HG03108 (cell line): ENCODE data around the gene KLHL29.

Experiments used
- ATAC-seq: cut with Tn5 transposase; IDR thresholded peaks from one replicate; pipeline ENCODE4 v1.9.1; 2021; ENCODE audit warnings: moderate library complexity; ENCODE audit not compliant: unreplicated experiment

Gene KLHL29

GRCh38 chr2:23420091-23420839 lies 35.3 kb downstream of the KLHL29 start:
- ATAC-seq: no peak

DNA sequence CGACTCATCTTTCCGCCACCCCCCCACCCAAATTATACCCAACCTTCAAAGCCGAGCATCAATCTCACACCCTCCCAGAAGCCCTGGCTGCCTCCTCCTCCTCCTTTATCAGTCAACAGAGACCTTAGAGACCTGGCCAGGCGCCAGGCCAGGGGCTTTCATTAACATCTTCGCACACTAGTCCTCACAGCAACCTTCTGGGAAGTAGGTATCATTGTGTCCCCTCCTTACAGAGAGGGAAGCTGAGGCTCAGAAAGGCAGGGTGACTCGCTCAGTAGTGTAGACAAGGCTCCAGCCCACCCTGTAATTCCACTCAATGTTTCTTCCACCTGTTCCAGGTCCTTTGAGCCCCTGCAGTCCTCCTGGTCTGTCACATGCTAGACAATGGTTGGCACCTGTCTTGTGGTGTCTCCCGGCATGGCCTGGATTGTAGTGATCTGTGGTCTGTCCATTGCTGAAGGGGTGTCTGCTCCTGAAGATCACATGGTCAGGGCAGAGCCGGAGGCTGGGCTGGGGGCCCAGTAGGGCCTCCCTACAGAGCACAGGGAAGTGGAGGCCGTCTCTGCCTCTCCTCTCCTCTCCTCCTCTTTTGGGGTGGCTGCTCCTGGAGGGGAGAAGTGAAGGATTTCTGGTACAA lies 36.0 kb downstream of the KLHL29 start:
- no peak for ATAC-seq

DNA sequence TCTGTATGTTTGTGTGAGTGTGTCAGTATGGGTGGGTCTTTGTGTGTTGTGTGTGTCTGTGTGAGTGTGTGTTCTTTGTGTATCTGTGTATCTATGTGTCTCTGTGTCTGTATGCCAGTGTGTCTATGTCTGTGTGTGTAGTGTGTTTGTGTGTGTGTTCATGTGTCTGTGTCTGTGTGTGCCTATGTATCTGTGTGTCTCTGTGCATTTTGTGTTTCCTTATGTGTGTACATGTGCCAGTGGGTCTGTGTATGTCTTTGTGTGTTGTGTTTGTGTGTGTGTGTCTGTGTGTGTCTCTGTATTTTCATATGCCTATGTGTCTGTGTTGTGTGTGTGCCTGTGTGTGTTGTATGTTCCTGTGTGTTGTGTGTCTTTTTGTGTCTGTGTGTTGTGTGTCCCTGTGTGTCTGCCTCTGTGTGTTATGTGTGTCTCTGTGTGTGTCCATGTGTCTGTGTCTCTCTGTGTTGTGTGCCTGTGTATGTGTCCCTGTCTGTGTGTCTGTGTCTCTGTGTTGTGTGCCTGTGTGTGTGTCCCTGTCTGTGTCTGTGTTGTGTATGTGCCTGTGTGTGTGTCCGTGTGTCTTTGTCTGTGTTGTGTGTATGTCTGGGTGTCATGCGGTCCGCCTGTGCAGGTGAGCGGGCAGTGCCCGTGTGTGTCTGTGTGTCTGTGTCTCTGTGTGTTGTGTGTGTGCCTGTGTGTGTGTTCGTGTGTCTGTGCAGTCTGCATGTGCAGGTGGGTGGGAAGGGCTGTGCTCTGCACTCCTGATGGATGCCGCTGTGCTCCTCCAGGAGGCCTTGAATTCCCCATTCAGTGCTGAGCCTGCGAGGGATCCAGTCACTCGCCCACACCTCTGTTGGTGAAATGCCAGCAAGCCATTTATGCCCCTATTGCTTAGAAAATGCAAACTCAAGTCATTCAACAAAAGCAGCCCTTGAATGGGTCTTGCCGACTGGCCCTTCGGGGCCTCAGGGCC lies 37.4 kb downstream of the KLHL29 start:
- ATAC-seq: no peak

DNA sequence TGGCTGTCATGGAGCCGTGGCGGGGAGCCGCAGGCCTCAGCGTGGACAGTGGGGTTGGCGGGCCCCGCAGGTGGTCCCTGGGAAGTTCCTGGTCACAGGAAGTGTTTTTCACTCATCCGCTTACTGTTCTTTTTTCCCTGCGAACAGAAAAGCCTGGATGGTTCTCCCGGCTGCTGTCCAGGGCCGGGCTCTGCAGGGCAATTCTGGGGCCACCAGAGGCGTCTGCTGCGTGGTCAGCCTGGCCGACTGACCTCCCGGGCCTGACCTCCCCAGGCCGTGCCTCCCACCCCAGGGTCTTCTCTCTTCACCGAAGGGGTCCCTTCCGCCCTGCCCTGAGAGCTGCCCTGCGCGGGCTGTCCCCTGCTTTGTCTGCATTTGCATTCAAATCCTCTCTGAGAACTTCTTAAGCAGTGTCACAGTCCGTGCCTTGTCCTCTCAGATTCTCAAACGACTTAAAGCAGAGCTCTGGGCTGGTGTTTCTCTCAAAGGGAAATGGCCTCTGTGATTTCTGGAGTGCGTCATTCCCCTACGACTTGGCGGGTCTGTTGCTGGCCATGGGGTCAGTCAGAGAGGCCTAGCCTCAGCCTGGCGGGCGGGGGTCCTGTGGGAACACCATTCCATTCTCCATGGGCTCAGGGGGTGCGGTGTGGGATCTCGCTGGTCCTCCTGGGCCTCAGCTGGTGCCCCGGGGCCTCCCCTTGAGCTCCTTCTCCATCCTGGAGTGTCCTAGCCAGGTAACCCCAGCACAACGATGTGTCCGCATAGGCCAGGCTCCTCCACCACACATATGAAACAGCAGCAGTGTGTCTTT lies 38.3 kb downstream of the KLHL29 start:
- ATAC-seq: no peak

- ATAC-seq: no peak
These were observed 39.1 kb downstream of the KLHL29 start for GRCh38 chr2:23423873-23424680.

DNA sequence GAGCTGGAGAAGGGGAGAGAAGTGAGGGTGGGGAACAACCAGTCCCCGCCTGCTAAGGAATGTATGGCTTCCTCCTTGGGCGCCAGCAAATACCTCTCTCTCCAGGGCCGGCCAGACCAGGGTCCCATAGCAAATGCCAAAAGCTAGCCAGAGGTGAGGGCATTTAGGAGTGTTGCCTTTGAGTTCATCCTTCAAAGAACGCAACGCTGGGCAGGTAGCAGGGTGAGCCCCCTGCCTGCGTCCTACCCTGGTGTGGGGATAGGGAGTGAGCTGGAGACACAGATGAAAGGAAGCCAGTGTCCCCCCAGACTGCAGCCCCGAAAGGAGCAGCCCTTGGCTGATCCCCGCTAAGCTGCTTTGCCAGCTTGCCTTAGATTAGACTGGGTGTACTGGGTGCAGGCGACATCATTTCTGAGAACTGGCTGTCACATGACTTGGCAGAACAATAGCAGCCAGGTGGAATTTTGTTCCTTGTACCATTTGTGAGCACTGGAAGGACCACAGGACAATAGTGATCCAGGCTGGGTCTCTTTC lies 40.4 kb downstream of the KLHL29 start:
- no peak for ATAC-seq

DNA sequence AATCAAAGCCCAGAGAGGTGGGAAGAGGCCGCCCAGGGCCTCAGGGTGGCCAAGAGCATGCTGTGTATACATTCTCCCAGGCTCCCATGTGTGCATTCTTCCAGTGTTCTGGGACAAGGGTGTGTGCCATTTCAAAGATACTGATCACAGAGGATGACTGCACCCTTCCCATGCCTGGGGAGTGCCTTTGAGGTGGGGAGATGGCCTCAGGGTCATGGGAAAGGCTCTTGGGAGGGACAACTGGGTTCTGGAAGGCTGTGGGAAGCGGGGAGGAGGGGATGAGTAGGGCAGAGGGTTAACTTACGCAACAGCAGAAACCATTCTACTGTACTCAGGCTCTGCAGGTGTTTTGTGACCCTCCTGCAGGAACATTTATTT lies 40.9 kb downstream of the KLHL29 start:
- no peak for ATAC-seq

DNA sequence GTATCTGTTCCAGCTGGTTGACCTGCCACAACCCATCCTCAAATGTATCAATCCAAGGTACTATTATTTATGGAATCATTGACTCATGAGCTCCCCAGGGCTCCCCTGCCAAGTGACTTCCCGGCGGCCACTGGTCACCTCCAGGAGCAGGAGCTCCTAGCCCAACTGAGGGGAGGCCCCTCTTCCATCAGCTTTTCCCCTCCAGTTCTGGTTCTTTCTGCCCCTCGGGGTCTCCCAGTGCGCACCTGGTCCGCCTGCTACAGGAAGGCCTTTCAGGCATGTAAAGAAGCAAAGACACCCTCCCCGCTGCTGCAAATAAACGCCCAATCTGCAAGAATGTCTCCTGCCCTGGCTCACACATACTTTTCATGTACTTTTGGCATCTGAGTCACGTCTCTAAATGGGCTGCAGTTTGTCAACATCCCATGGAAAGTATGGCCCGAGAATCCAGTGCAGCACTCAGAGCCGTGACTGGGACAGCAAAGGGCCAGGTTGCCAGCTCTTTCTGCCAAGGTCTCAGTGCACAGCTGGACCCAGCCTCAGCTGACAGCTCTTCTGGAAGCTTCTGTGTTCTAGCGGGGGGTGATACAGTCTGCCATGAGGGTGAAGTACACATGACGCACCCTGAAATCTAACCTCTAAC lies 41.4 kb downstream of the KLHL29 start:
- no peak for ATAC-seq

DNA sequence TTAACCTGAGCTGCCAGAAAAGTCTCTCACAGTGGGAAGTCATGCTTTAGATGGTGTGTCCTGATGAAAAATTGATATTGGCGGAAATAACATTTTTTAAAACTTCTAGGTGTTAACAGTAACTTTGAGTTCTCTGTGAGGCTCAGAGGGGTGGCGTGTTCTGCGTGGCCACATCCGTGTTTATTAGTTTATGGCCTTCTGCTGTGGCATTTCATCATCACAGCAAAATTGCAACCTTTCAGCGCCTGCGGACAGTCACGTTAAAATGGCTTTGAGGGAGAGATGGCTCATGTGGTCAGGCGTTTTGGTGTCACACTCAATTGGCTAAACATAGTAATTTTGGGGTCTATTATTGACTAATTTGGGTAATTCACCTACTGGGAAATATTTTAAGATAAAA lies 42.4 kb downstream of the KLHL29 start:
- ATAC-seq: no peak

GRCh38 chr2:23427976-23428375 lies 43.0 kb downstream of the KLHL29 start:
- no peak for ATAC-seq

DNA sequence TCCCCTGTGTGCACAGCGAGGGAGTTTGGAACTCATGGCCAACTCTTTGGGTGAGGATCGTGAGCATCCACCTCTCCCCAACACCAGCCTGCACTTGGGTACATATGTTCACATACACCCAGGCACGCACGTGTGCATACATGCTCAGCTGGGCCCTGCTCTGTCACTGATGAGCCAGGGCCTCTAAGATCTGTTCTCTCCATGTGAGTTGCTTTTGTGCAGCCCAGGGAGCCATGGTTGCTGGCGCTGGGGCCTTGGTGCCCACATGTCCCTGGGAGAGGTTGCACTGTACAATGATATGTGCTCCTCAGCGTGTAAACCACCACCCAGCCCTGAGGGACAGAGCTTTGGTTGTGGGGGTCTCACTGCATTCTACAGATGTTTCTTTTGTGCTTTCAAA lies 44.1 kb downstream of the KLHL29 start:
- no peak for ATAC-seq

DNA sequence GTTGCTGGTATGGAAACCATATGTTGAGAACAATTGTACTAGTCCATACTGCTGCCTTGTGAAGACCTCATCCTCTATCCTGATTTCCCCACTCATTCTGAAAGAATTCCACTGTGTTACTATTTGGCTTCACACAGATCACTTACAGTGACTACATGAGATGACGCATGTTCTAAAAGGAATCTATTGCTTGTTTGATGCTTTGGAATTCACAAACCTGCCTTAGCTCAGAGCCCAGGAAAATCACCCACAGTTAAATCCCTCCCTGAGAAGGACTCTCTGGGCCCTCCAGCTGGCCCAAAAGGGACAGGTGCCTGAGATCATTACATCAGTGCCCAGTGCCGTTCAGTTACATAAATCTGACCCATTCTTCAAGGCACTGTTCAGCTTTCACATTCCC lies 45.3 kb downstream of the KLHL29 start:
- ATAC-seq: no peak

GRCh38 chr2:23432531-23432930 lies 47.6 kb downstream of the KLHL29 start:
- no peak for ATAC-seq

DNA sequence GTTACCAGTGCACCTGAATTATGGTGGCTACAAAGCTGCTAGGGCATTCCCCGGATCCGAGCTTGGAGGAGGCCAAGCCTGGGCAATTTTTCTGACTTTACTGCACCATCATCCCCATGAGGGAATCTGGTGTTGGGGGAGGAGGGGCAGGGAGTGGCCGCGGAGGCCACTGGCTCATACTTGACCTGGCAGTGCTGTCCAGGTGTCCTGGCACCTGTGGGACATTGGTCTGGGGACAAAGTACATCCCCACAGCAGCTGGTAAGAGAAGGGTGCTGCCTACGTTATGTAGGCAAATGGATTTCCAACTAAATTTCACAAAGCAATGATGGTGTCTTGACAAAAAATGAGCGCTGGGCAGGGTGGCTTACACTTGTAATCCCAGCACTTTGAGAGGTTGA lies 48.3 kb downstream of the KLHL29 start:
- no peak for ATAC-seq

GRCh38 chr2:23434721-23435121 lies 49.7 kb downstream of the KLHL29 start:
- ATAC-seq: no peak

DNA sequence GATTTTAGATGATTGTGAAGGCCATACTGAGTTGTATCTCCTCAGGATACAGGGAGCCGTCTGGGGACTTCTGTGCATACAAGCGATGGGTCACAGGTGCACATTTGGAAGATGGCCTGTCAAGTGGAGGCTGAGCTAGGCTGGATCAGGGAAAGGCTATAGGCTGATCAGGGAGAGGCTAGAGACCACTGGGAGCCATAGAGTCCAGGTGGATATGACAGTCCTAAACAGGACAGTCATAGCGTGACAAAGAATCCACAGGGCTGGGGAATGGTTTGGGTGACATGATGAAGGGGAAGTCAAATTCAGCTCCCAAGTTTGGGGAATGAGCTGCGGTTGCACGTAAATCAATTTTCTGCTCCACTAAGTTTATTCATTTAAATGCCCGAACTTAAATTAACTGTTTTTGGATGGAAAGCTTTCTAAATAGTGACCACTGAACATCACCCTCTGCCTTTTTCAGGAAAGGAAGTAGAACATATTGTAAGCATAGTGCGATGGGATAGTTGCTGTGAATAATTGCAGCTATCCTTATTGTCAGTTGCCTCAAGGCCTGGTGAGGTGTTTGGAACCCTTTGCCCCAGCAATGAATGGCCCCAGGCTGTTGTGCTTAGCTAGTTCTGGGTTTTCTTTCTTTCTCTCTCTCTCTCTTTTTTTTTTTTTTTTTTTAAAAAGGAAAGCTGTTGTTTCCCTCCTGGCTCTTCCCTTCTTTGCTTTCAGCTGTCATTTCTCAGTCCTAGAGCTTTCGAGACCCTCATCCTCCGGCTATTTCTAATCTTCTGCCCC lies 50.5 kb downstream of the KLHL29 start:
- ATAC-seq: no peak

- ATAC-seq: no peak
These were observed 51.5 kb downstream of the KLHL29 start for GRCh38 chr2:23436346-23437098.

- ATAC-seq: no peak
These were observed 56.4 kb downstream of the KLHL29 start for GRCh38 chr2:23441414-23441813.
